ENCODE measurements around the gene MACROH2A2.

GRCh38 chr10:70051848-70052247, 798 bp upstream of the MACROH2A2 start:
- TF ChIP-seq EZH2 (IDR thresholded peaks at IDR 0.05; ENCODE audit: borderline replicate concordance, insufficient read depth, low read depth, low read length, poor library complexity, severe bottlenecking) = no peak
- TF ChIP-seq, protein P1, sequence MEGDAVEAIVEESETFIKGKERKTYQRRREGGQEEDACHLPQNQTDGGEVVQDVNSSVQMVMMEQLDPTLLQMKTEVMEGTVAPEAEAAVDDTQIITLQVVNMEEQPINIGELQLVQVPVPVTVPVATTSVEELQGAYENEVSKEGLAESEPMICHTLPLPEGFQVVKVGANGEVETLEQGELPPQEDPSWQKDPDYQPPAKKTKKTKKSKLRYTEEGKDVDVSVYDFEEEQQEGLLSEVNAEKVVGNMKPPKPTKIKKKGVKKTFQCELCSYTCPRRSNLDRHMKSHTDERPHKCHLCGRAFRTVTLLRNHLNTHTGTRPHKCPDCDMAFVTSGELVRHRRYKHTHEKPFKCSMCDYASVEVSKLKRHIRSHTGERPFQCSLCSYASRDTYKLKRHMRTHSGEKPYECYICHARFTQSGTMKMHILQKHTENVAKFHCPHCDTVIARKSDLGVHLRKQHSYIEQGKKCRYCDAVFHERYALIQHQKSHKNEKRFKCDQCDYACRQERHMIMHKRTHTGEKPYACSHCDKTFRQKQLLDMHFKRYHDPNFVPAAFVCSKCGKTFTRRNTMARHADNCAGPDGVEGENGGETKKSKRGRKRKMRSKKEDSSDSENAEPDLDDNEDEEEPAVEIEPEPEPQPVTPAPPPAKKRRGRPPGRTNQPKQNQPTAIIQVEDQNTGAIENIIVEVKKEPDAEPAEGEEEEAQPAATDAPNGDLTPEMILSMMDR (IDR thresholded peaks at IDR 0.05) = no peak
